Measurements from ENCODE around the gene SF3B6. TPM values are rescaled to one million over a fixed set of nuclear protein-coding genes. Genes with fewer than 3 reads are reported as not detected.
A peak's percentile ranks its signal among the peaks of the same experiment; 100 is the strongest.

SF3B6 gene
- total and polyA plus RNA-seq, 12 donors = 29.2 to 81.7 (median 57.4) TPM

- Histone ChIP-seq H3K4me3 (peak overlapping the region in 8 of 10 donors; percentile 55 to 92 (median 74)), H3K36me3 (peaks cover 0 to 66% (median 3%) of the 10 kb centered on the region in 9 donors), H3K4me1 (peaks cover 5 to 27% (median 20%) of the 10 kb centered on the region in 9 donors), H3K27ac (peak overlapping the region in 5 of 10 donors; percentile 79 to 88 (median 84)), H3K9me3 (no peaks in the 10 kb centered on the region), H3K27me3 (no peaks in the 10 kb centered on the region)
- intact Hi-C loops (cut with DNase I) = loop anchor here in 5 of 10 donors (2.0 to 5.0 kb wide), 4 partner anchors 31 to 151 kb away; partner anchors contain the start of genes ATAD2B (in 4 of the 5), FAM228B (in 1 of the 5), PFN4 (in 1 of the 5) and WDCP (in 1 of the 5)
- WGBS, 2 donors = 75% methylated on average over 2 of the region's 2 CpGs
- TF ChIP-seq, protein P1, sequence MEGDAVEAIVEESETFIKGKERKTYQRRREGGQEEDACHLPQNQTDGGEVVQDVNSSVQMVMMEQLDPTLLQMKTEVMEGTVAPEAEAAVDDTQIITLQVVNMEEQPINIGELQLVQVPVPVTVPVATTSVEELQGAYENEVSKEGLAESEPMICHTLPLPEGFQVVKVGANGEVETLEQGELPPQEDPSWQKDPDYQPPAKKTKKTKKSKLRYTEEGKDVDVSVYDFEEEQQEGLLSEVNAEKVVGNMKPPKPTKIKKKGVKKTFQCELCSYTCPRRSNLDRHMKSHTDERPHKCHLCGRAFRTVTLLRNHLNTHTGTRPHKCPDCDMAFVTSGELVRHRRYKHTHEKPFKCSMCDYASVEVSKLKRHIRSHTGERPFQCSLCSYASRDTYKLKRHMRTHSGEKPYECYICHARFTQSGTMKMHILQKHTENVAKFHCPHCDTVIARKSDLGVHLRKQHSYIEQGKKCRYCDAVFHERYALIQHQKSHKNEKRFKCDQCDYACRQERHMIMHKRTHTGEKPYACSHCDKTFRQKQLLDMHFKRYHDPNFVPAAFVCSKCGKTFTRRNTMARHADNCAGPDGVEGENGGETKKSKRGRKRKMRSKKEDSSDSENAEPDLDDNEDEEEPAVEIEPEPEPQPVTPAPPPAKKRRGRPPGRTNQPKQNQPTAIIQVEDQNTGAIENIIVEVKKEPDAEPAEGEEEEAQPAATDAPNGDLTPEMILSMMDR (IDR thresholded peaks at IDR 0.05) = no peak
- ATAC-seq (no peak), DNase-seq (no peak)
Measured at GRCh38 chr2:24077879-24078278, 1.8 kb upstream of the SF3B6 start.

GRCh38 chr2:24077535-24077877 is 1.4 kb upstream of the SF3B6 start:
- H3K4me3 ChIP-seq = peak overlapping the region in 9 of 10 donors; percentile 55 to 92 (median 75)
- H3K27me3 ChIP-seq = no peaks in the 10 kb centered on the region
- H3K27ac ChIP-seq = peak overlapping the region in 9 of 10 donors; percentile 79 to 90 (median 84)
- WGBS, 2 donors = 14 to 17% methylated on average over 9 of the region's 9 CpGs
- intact Hi-C loops (cut with DNase I) = loop anchor here in 5 of 10 donors (2.0 to 5.0 kb wide), 4 partner anchors 31 to 151 kb away; partner anchors contain the start of genes ATAD2B (in 4 of the 5), FAM228B (in 1 of the 5), PFN4 (in 1 of the 5) and WDCP (in 1 of the 5)
- H3K9me3 ChIP-seq = no peaks in the 10 kb centered on the region
- H3K36me3 ChIP-seq = peaks cover 0 to 66% (median 0%) of the 10 kb centered on the region in 9 donors
- TF ChIP-seq, protein P1 (IDR thresholded peaks at IDR 0.05) = no peak
- H3K4me1 ChIP-seq = peaks cover 5 to 24% (median 20%) of the 10 kb centered on the region in 9 donors
- DNase-seq = no peak
- peak in 1 of 8 donors; percentile 2 for ATAC-seq

DNA sequence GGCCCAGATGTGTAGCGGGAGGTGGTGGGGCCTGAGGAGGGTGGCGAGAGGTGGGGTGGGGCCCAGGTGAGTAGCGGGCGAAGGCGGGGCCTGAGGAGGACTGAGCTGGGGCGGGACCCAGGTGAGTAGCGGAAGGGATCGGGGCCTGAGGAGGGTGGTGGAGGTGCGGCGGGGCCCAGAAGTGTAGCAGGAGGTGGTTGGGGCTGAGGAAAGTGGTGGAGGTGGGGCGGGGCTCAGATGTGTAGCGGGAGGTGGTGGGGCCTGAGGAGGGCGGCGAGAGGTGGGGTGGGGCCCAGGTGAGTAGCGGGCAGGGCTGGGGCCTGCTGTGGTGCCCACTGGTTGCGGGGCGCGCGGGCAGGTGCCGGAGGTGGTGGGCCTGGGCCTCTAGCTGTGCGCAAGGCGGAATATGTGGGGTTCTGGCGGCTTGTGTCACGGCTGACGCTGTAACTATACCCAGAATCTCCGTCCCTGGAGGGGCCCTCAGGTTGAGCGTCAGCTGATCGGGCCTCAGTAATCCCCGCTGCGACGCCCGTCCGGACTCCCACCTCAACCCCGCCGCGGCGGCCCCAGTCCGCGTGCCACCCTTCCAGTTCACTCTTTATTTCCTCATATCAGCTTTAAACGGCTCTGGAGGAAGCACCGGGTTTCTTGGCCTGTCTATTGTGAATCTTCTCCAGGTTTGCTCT is 866 bp upstream of the SF3B6 start:
- intact Hi-C loops (cut with DNase I) = loop anchor here in 5 of 10 donors (2.0 to 5.0 kb wide), 4 partner anchors 30 to 150 kb away; partner anchors contain the start of genes ATAD2B (in 4 of the 5), FAM228B (in 1 of the 5), PFN4 (in 1 of the 5) and WDCP (in 1 of the 5)
- H3K36me3 ChIP-seq = peaks cover 0 to 66% (median 0%) of the 10 kb centered on the region in 9 donors

DNA sequence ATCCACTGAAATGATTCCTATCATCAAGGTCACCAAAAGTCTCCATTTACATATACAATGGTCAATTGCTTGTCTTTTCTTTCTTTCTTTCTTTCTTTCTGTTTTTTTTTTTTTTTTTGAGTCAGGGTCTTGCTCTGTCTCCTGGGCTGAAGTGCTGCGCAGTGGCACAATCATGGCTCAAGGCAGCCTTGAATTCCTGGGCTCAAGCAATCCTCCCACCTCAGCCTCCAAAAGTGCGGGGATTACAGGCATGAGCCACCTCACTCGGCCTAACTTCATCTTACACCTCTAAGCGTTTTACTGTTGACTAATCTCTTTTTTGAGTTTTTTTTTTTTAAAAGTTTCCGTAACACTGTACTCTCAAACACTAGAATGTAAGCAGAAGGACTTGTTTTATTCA is 867 bp downstream of the SF3B6 start:
- H3K4me3 ChIP-seq = peak overlapping the region in 9 of 10 donors; percentile 55 to 92 (median 75)
- intact Hi-C loops (cut with DNase I) = loop anchor here in 3 of 10 donors (5.0 kb wide), 2 partner anchors 47 to 148 kb away; partner anchors contain the start of genes ATAD2B (in 3 of the 3), FAM228B (in 1 of the 3) and PFN4 (in 1 of the 3)
- 68% methylated on average over 5 of the region's 5 CpGs for WGBS, 2 donors
- no peak for DNase-seq
- no peak for ATAC-seq
- H3K27me3 ChIP-seq = no peaks in the 10 kb centered on the region
- no peaks in the 10 kb centered on the region for H3K9me3 ChIP-seq
- TF ChIP-seq, protein P1 (IDR thresholded peaks at IDR 0.05) = no peak
- H3K27ac ChIP-seq = peak overlapping the region in 4 of 10 donors; percentile 84 to 90 (median 88)
- H3K4me1 ChIP-seq = peaks cover 5 to 24% (median 20%) of the 10 kb centered on the region in 9 donors
- H3K36me3 ChIP-seq = peaks cover 0 to 66% (median 0%) of the 10 kb centered on the region in 9 donors

More for the DNA sequence above, 866 bp upstream of the SF3B6 start:
- Histone ChIP-seq H3K27me3 (no peaks in the 10 kb centered on the region), H3K9me3 (no peaks in the 10 kb centered on the region), H3K27ac (peak overlapping the region; percentile 19 to 90 (median 84)), H3K4me3 (peak overlapping the region; percentile 55 to 92 (median 76)), H3K4me1 (peaks cover 5 to 24% (median 20%) of the 10 kb centered on the region in 9 donors)
- TF ChIP-seq, protein P1 (IDR thresholded peaks at IDR 0.05) = no peak
- DNase-seq (peak in 1 of 2 donors; percentile 10), ATAC-seq (peak in 6 of 8 donors; percentile 1 to 11 (median 2))
- WGBS, 2 donors = 4 to 5% methylated on average over 32 to 41 of the region's 41 CpGs
